ENCODE results near the gene SCGB1C1.

The SCGB1C1 gene

DNA sequence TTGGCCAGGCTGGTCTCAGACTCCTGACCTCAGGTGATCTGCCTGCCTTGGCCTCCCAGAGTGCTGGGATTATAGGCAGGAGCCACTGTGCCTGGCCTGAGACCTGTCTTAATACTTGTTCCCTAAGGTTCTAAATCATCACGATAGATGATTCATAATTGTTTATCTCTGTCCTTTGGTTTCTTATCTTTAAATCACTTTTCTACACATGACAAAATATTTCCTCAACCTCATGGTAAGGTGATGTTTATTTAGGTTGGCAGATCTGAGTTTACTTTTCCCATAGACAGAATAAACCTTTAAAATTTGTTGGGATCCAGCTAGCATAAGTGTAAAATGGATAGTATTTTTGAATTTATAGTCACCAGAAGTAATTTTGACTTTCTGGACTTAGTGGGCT, 47.4 kb downstream of the SCGB1C1 start:
- Histone ChIP-seq H3K9me3 (replicated peaks; ENCODE audit: insufficient read depth, low read length) (no peaks in the 10 kb centered on the region), H3F3A (ENCODE audit: insufficient read depth, low read length) (peaks cover 4% of the 10 kb centered on the region; the same call in 1 of the 2 replicates), H3K36me3 (replicated peaks; ENCODE audit: insufficient read depth, low read length) (peaks cover 14% of the 10 kb centered on the region), H3K27me3 (replicated peaks; ENCODE audit: insufficient read depth, low read length) (no peaks in the 10 kb centered on the region), H2AFZ (ENCODE audit: low read length) (no peak overlapping the region), H3K9ac (ENCODE audit: low read length) (no peak overlapping the region), H3K4me2 (ENCODE audit: low read depth, low read length) (no peak overlapping the region), H4K20me1 (ENCODE audit: insufficient read depth, low read length) (no peaks in the 10 kb centered on the region), H3K79me2 (ENCODE audit: low read length) (peaks cover 66% of the 10 kb centered on the region), H3K4me3 (ENCODE audit: low read length) (no peak overlapping the region), H3K9me2 (replicated peaks; ENCODE audit: insufficient read depth, low read length) (no peaks in the 10 kb centered on the region), H3K4me1 (ENCODE audit: low read length) (peaks cover 11% of the 10 kb centered on the region), H3K27ac (ENCODE audit: low read length) (no peak overlapping the region)
- no peak for DNase-seq
- TF ChIP-seq EZH2phosphoT487 (IDR thresholded peaks at IDR 0.05; ENCODE audit: low read length) (no peak), EZH2 (optimal IDR thresholded peaks at IDR 0.05; ENCODE audit: low read depth, low read length) (no peak)
- TF ChIP-seq, protein P1, sequence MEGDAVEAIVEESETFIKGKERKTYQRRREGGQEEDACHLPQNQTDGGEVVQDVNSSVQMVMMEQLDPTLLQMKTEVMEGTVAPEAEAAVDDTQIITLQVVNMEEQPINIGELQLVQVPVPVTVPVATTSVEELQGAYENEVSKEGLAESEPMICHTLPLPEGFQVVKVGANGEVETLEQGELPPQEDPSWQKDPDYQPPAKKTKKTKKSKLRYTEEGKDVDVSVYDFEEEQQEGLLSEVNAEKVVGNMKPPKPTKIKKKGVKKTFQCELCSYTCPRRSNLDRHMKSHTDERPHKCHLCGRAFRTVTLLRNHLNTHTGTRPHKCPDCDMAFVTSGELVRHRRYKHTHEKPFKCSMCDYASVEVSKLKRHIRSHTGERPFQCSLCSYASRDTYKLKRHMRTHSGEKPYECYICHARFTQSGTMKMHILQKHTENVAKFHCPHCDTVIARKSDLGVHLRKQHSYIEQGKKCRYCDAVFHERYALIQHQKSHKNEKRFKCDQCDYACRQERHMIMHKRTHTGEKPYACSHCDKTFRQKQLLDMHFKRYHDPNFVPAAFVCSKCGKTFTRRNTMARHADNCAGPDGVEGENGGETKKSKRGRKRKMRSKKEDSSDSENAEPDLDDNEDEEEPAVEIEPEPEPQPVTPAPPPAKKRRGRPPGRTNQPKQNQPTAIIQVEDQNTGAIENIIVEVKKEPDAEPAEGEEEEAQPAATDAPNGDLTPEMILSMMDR (IDR thresholded peaks at IDR 0.05; ENCODE audit: low read length): no peak

DNA sequence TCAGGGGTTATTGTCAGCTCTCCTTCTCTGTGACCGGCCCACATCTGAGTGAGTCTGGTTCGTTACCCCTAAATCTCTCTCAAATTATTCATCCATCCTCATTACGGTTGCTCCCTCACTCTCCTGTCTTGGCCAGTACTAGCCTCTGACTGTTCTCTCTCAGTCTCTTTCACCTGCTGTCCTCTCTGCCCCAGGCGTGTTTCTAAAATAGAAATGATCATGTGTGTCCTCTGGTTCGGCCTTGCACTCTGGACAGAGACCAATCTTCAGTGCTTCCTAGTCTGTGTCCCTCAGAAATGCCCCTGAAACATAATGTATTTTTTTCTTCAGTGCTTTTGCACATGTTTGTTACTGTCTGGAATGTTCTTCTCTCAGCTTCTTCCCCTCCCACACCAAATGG, 48.8 kb downstream of the SCGB1C1 start:
- no peaks in the 10 kb centered on the region for H4K20me1 ChIP-seq (ENCODE audit: insufficient read depth, low read length)
- peaks cover 14% of the 10 kb centered on the region for H3K36me3 ChIP-seq (replicated peaks; ENCODE audit: insufficient read depth, low read length)
- no peak overlapping the region for H2AFZ ChIP-seq (ENCODE audit: low read length)
- no peak overlapping the region for H3K9ac ChIP-seq (ENCODE audit: low read length)
- H3K27me3 ChIP-seq (replicated peaks; ENCODE audit: insufficient read depth, low read length): no peaks in the 10 kb centered on the region
- peaks cover 8% of the 10 kb centered on the region for H3K4me1 ChIP-seq (ENCODE audit: low read length)
- no peak overlapping the region for H3K4me3 ChIP-seq (ENCODE audit: low read length)
- H3K79me2 ChIP-seq (ENCODE audit: low read length): peaks cover 66% of the 10 kb centered on the region
- H3K9me3 ChIP-seq (replicated peaks; ENCODE audit: insufficient read depth, low read length): no peaks in the 10 kb centered on the region
- H3F3A ChIP-seq (ENCODE audit: insufficient read depth, low read length): peaks cover 1% of the 10 kb centered on the region; the same call in 1 of the 2 replicates
- TF ChIP-seq, protein P1 (IDR thresholded peaks at IDR 0.05; ENCODE audit: low read length): no peak
- TF ChIP-seq EZH2 (optimal IDR thresholded peaks at IDR 0.05; ENCODE audit: low read depth, low read length) (no peak), EZH2phosphoT487 (IDR thresholded peaks at IDR 0.05; ENCODE audit: low read length) (no peak)
- H3K4me2 ChIP-seq (ENCODE audit: low read depth, low read length): no peak overlapping the region
- H3K9me2 ChIP-seq (replicated peaks; ENCODE audit: insufficient read depth, low read length): no peaks in the 10 kb centered on the region
- no peak overlapping the region for H3K27ac ChIP-seq (ENCODE audit: low read length)
- DNase-seq: no peak

All from MM.1S (cell line).